A549 treated with AZD2906 at 1 μM for 4 hours (cell line): ENCODE data around the gene GABARAPL1. TPM values are rescaled to one million over a fixed set of nuclear protein-coding genes. Genes with fewer than 3 reads are reported as not detected.

Experiments used
- total RNA-seq: library from RNA; stranded (reverse); fragments of 200-300 nt; extraction: Qiagen RNA extraction; gene quantifications from 5 replicates; pipeline ENCODE4 v1.2.3, GENCODE V29; 2022

GABARAPL1 gene
- total RNA-seq: 29.9 to 41.2 TPM (median 39.0 TPM) in 5 replicates

DNA sequence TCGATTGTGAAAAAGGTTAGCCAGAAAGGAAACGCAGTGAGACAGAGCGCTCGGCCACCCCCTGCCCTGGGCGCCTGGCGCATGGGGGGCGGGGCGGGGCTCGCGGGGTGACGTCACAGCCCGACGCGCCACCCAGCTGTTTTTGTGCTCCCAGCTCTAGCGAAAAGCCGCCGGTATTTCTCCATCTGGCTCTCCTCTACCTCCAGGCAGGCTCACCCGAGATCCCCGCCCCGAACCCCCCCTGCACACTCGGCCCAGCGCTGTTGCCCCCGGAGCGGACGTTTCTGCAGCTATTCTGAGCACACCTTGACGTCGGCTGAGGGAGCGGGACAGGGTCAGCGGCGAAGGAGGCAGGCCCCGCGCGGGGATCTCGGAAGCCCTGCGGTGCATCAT lies at the start of gene GABARAPL1:
Gene GABARAPL1, plus strand, starts transcription at position 139 of the 393 bp plus-strand sequence. Its CDS starts 253 bp downstream, at position 392.

GRCh38 chr12:10171973-10172728 lies 40.5 kb upstream of the GABARAPL1 start, which contains the start of gene OLR1:
Gene OLR1, minus strand, starts transcription at chr12:10172132. Its CDS starts 55 bp downstream, at chr12:10172077.

DNA sequence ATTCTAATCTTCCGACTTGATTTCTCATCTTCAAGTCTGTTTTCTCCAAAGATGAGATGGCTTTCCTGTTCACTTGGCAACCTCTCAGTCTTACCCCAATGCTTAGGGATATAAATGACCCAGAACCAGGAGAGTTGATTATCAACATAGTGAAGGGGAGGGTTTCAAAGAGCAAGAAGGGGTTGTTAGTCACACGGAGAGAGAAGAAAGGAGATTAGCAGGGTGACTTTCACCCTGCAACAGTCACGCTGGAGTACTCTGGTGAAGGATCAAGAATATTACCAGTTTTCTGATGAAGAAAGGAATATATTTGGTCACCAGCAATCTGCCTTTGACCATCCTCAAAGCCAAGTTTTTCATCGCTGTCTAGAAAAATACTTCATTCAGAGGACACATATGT lies 33.9 kb upstream of the GABARAPL1 start, which contains the start of gene TMEM52B:
Gene TMEM52B, plus strand, starts transcription at position 212 of the 400 bp plus-strand sequence. CDS start 543 bp downstream, outside the sequence.

Other genes with a start within 250 kb of the GABARAPL1 start
- gene CLEC12A, start 241.5 kb upstream of the GABARAPL1 start, total RNA-seq: not detected in 5 replicates
- not detected in 5 replicates for gene CLEC1B, start 213.8 kb upstream of the GABARAPL1 start, total RNA-seq
- gene CLEC12B, start 202.2 kb upstream of the GABARAPL1 start, total RNA-seq: not detected in 5 replicates
- gene CLEC9A, start 182.2 kb upstream of the GABARAPL1 start, total RNA-seq: not detected in 5 replicates
- gene CLEC1A, start 113.9 kb upstream of the GABARAPL1 start, total RNA-seq: not detected in 5 replicates
- not detected in 5 replicates for gene CLEC7A, start 82.7 kb upstream of the GABARAPL1 start, total RNA-seq
- 0.71 to 1.4 TPM (median 1.3 TPM) in 5 replicates for gene OLR1, start 40.7 kb upstream of the GABARAPL1 start, total RNA-seq
- gene TMEM52B, start 33.8 kb upstream of the GABARAPL1 start, total RNA-seq: 0.05 to 0.25 TPM (median 0.19 TPM) in 4 of 5 replicates, not detected in the other
- not detected in 5 replicates for gene KLRD1, start 95.0 kb downstream of the GABARAPL1 start, total RNA-seq
- gene KLRK1, start 177.2 kb downstream of the GABARAPL1 start, total RNA-seq: 0.18 TPM in 1 of 5 replicates, not detected in the others
- gene KLRC4, start 196.9 kb downstream of the GABARAPL1 start, total RNA-seq: not detected in 5 replicates
- gene KLRC3, start 207.7 kb downstream of the GABARAPL1 start, total RNA-seq: 0.10 to 0.24 TPM (median 0.22 TPM) in 3 of 5 replicates, not detected in the others
- 1.3 to 2.2 TPM (median 2.0 TPM) in 5 replicates for gene KLRC2, start 223.1 kb downstream of the GABARAPL1 start, total RNA-seq
- gene KLRC1, start 240.5 kb downstream of the GABARAPL1 start, total RNA-seq: not detected in 5 replicates